ENCODE data around the gene LRRC45. TPM values are rescaled to one million over a fixed set of nuclear protein-coding genes. Genes with fewer than 3 reads are reported as not detected.

LRRC45 gene
- total and polyA plus RNA-seq, 9 of the 15 experiments (the other 6 are each of a cell fraction or from before 2014, with no cell fraction given), result 3.5 to 21.5 (median 11.2) TPM; not detected in 2

GRCh38 chr17:82037092-82037888, 14.2 kb downstream of the LRRC45 start, which contains the start of gene DCXR (continued):
- TF ChIP-seq ZFX (CRISPR knock-in tag; IDR thresholded peaks at IDR 0.05) (peak; percentile 97), POLR2G (IDR thresholded peaks at IDR 0.05; ENCODE audit: low read depth, low read length) (peak; percentile 99), ZEB2 (IDR thresholded peaks at IDR 0.05) (peak; percentile 17; the same call in 1 of the 2 replicates), RB1 (IDR thresholded peaks at IDR 0.05; ENCODE audit: low read depth) (peak; percentile 87), ZNF212 (CRISPR knock-in tag; IDR thresholded peaks at IDR 0.05) (no peak), MECOM (CRISPR knock-in tag; IDR thresholded peaks at IDR 0.05) (no peak), GTF2F1 (IDR thresholded peaks at IDR 0.05; ENCODE audit: low read depth, low read length) (0 out of 2 replicates have a peak, but pooled peaks have one; percentile 78), HMGN3 (IDR thresholded peaks at IDR 0.05; ENCODE audit: borderline replicate concordance, extremely low read depth, insufficient read length, low read depth, low read length) (peak; percentile 89), ZFP36 (IDR thresholded peaks at IDR 0.05; ENCODE audit: low read depth, low read length, partially characterized antibody) (no peak), MEF2A (IDR thresholded peaks at IDR 0.05; ENCODE audit: control insufficient read depth, low read depth, low read length) (no peak), SMAD4 (CRISPR knock-in tag; conservative IDR thresholded peaks at IDR 0.05) (peak; percentile 64; the same call in 1 of the 2 replicates), KDM5B (IDR thresholded peaks at IDR 0.05; ENCODE audit: insufficient replicate concordance, low read depth, low read length) (peak; percentile 76), E2F6 (IDR thresholded peaks at IDR 0.05; ENCODE audit: borderline replicate concordance in 1 of 2, extremely low read depth in 1 of 2, insufficient read depth in 1 of 2, insufficient read length in 1 of 2, low read depth in 1 of 2, low read length in 1 of 2, poor library complexity in 1 of 2, severe bottlenecking in 1 of 2) (peak; percentile 51 to 83), NKRF (IDR thresholded peaks at IDR 0.05; ENCODE audit: borderline replicate concordance) (peak; percentile 94), FOXK2 (conservative IDR thresholded peaks at IDR 0.05 in 1 of 2, IDR thresholded peaks at IDR 0.05 in 1 of 2; ENCODE audit: low read depth in 2 of 2) (peak in 1 of 2 experiments; percentile 32; a peak in 1 of 4 replicates), ZNF740 (CRISPR knock-in tag; IDR thresholded peaks at IDR 0.05) (peak; percentile 67; the same call in 1 of the 2 replicates), ZNF740 (tag; IDR thresholded peaks at IDR 0.05) (no peak), ZBTB11 (CRISPR knock-in tag; IDR thresholded peaks at IDR 0.05) (peak in 1 of 3 experiments; percentile 82; a peak in 2 of 6 replicates)
